ENCODE results near the gene TMEM126A.

The TMEM126A gene

DNA sequence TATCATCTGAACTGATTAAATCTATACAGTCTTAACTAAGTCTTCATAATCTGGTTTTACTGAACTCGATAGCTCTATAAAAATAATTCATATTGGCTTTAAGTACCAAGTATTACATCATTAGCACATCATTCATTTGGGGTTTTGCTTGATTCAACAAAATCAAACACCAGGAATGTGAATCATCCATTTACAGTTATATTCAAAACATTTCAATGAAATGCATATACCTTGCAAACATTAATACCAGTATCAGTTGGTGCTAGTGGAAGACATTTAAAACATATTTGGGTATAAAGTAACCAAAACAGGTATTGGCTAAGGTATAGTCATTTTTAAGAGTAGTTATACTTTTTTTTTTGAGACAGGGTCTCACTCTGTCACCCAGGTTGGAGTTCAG, 50.4 kb downstream of the TMEM126A start:
- DNase-seq: no peak

- no peak for DNase-seq
Measured at GRCh38 chr11:85699957-85700741, 52.4 kb downstream of the TMEM126A start.

- no peak for DNase-seq
Measured at GRCh38 chr11:85704967-85705366, 57.2 kb downstream of the TMEM126A start.

- DNase-seq: no peak
Measured at GRCh38 chr11:85705800-85706199, 58.0 kb downstream of the TMEM126A start.
